H9 (cell line): ENCODE measurements around the gene MME. TPM values are rescaled to one million over a fixed set of nuclear protein-coding genes. Genes with fewer than 3 reads are reported as not detected.
"Not testable (repeated sequence)": the region's sequence is repeated elsewhere in the genome, so short reads cannot be mapped to it uniquely, and the experiment has no call there.

Experiments used
- DNase-seq: peaks from one replicate; pipeline ENCODE4 v3.0.0-alpha.2; 2017
- H2AFZ ChIP-seq: one replicate; pipeline ENCODE4 v1.6.1; 2013; ENCODE audit warnings: mild to moderate bottlenecking, low read length, control low read depth, moderate library complexity
- H2AK5ac ChIP-seq: 2 replicates; pipeline ENCODE4 v1.6.1; 2013; ENCODE audit warnings: low read length, control low read depth, mixed read lengths; ENCODE audit not compliant: insufficient read length
- H2BK120ac ChIP-seq: one replicate; pipeline ENCODE4 v1.6.1; 2013; ENCODE audit warnings: low read depth, mild to moderate bottlenecking, low read length, control low read depth, inconsistent platforms; ENCODE audit not compliant: poor library complexity, severe bottlenecking
- H2BK12ac ChIP-seq: 2 replicates; pipeline ENCODE4 v1.6.1; 2013; ENCODE audit warnings: low read length, control low read depth, mixed read lengths, low read depth; ENCODE audit not compliant: insufficient read length
- H2BK15ac ChIP-seq: 2 replicates; pipeline ENCODE4 v1.6.1; 2013; ENCODE audit warnings: low read depth, low read length, control low read depth
- H2BK20ac ChIP-seq: one replicate; pipeline ENCODE4 v1.6.1; 2013; ENCODE audit warnings: low read depth, mild to moderate bottlenecking, low read length, control low read depth, inconsistent platforms; ENCODE audit not compliant: poor library complexity, severe bottlenecking
- H2BK5ac ChIP-seq: 2 replicates; pipeline ENCODE4 v1.6.1; 2013; ENCODE audit warnings: low read length, control low read depth, mixed read lengths; ENCODE audit not compliant: insufficient read length
- H3K14ac ChIP-seq: 2 replicates; pipeline ENCODE4 v1.6.1; 2013; ENCODE audit warnings: low read length, control low read depth; ENCODE audit not compliant: insufficient read depth
- H3K18ac ChIP-seq: 2 replicates; pipeline ENCODE4 v1.6.1; 2013; ENCODE audit warnings: low read depth, mild to moderate bottlenecking, mixed read lengths, low read length, control low read depth; ENCODE audit not compliant: insufficient read length
- H3K23ac ChIP-seq: 2 replicates; pipeline ENCODE4 v1.6.1; 2013; ENCODE audit warnings: low read length, control low read depth, mixed read lengths, low read depth; ENCODE audit not compliant: insufficient read length
- H3K23me2 ChIP-seq: 2 replicates; pipeline ENCODE4 v1.6.1; 2013; ENCODE audit warnings: low read depth, mild to moderate bottlenecking, mixed read lengths, low read length, control low read depth; ENCODE audit not compliant: insufficient read length, poor library complexity, severe bottlenecking
- H3K27ac ChIP-seq: 2 replicates; pipeline ENCODE4 v1.5.1; 2013; ENCODE audit warnings: low read length, control low read depth, mixed read lengths, low read depth; ENCODE audit not compliant: insufficient read length
- H3K27me3 ChIP-seq: 2 replicates; pipeline ENCODE4 v1.6.1; 2013; ENCODE audit warnings: low read length, control low read depth, inconsistent platforms; ENCODE audit not compliant: insufficient read depth
- H3K4ac ChIP-seq: 2 replicates; pipeline ENCODE4 v1.6.1; 2013; ENCODE audit warnings: low read depth, mild to moderate bottlenecking, control low read depth, inconsistent platforms, low read length, moderate library complexity
- H3K4me1 ChIP-seq: 2 replicates; pipeline ENCODE4 v1.6.1; 2013; ENCODE audit warnings: low read length, control low read depth, inconsistent platforms; ENCODE audit not compliant: insufficient read depth
- H3K4me2 ChIP-seq: 2 replicates; pipeline ENCODE4 v1.6.1; 2013; ENCODE audit warnings: low read length, control low read depth, mixed read lengths; ENCODE audit not compliant: insufficient read length, insufficient read depth
- H3K56ac ChIP-seq: 2 replicates; pipeline ENCODE4 v1.6.1; 2013; ENCODE audit warnings: low read depth, mild to moderate bottlenecking, mixed read lengths, low read length, control low read depth; ENCODE audit not compliant: insufficient read length
- H3K79me1 ChIP-seq: 2 replicates; pipeline ENCODE4 v1.6.1; 2013; ENCODE audit warnings: low read depth, mild to moderate bottlenecking, moderate library complexity, low read length, control low read depth, inconsistent platforms; ENCODE audit not compliant: insufficient read depth, poor library complexity, severe bottlenecking
- H3K79me2 ChIP-seq: 2 replicates; pipeline ENCODE4 v1.6.1; 2013; ENCODE audit warnings: low read length, control low read depth, inconsistent platforms; ENCODE audit not compliant: insufficient read depth
- H3K9ac ChIP-seq: 2 replicates; pipeline ENCODE4 v1.6.1; 2013; ENCODE audit warnings: low read length, control low read depth, mixed read lengths; ENCODE audit not compliant: insufficient read length; ENCODE audit errors: extremely low read depth
- H3K9me3 ChIP-seq: one replicate; pipeline ENCODE4 v1.6.1; 2013; ENCODE audit warnings: low read depth, low read length, inconsistent platforms; ENCODE audit not compliant: control insufficient read depth
- H3T11ph ChIP-seq: one replicate; pipeline ENCODE4 v1.6.1; 2013; ENCODE audit warnings: mild to moderate bottlenecking, low read length, control low read depth, inconsistent platforms
- H4K20me1 ChIP-seq: one replicate; pipeline ENCODE4 v1.6.1; 2013; ENCODE audit not compliant: control insufficient read depth, insufficient read length, insufficient read depth
- H4K5ac ChIP-seq: 2 replicates; pipeline ENCODE4 v1.6.1; 2013; ENCODE audit warnings: low read depth, mild to moderate bottlenecking, mixed read lengths, low read length, control low read depth; ENCODE audit not compliant: insufficient read length
- H4K8ac ChIP-seq: replicated peaks from 2 replicates; pipeline ENCODE4 v1.6.1; 2013; ENCODE audit warnings: low read length, control low read depth, mixed read lengths, low read depth; ENCODE audit not compliant: insufficient read length
- H4K91ac ChIP-seq: 2 replicates; pipeline ENCODE4 v1.6.1; 2013; ENCODE audit warnings: low read depth, mild to moderate bottlenecking, moderate library complexity, mixed read lengths, low read length, control low read depth; ENCODE audit not compliant: insufficient read length
- H3K27ac Mint-ChIP-seq, 3 experiments: 2 replicates in 2 of 3; 3 replicates in 1 of 3; pipeline ENCODE4 v1.8.0; 2020 to 2021; ENCODE audit warnings: mixed read lengths in 3 of 3, mild to moderate bottlenecking in 1 of 3, moderate library complexity in 1 of 3
- H3K27me3 Mint-ChIP-seq: 2 replicates; pipeline ENCODE4 v1.8.0; 2021; ENCODE audit warnings: low read depth, mild to moderate bottlenecking, moderate library complexity, mixed read lengths
- H3K36me3 Mint-ChIP-seq, 3 experiments: 2 replicates in 2 of 3; 3 replicates in 1 of 3; pipeline ENCODE4 v1.8.0; 2020 to 2021; ENCODE audit warnings: low read depth in 3 of 3, mixed read lengths in 3 of 3; ENCODE audit not compliant: insufficient read depth in 1 of 3
- H3K4me1 Mint-ChIP-seq, 2 experiments: 2 replicates each; pipeline ENCODE4 v1.8.0; 2020; ENCODE audit warnings: mixed read lengths in 2 of 2
- H3K4me3 Mint-ChIP-seq, 2 experiments: 2 replicates in 1 of 2; 3 replicates in 1 of 2; pipeline ENCODE4 v1.8.0; 2020 to 2021; ENCODE audit warnings: mild to moderate bottlenecking in 2 of 2, mixed read lengths in 2 of 2, moderate library complexity in 1 of 2
- H3K9me3 Mint-ChIP-seq, 2 experiments: 2 replicates in 1 of 2; 3 replicates in 1 of 2; pipeline ENCODE4 v1.8.0; 2020; ENCODE audit warnings: mild to moderate bottlenecking in 2 of 2, mixed read lengths in 2 of 2, moderate library complexity in 1 of 2
- WGBS: extraction: QIAGEN DNeasy Blood & Tissue Kit; methylation state at CpG from one replicate; pipeline ENCODE4 v1.1.7; 2013; ENCODE audit warnings: missing lambda C conversion rate, low lambda C conversion rate, mixed read lengths; ENCODE audit not compliant: insufficient read length; ENCODE audit errors: extremely low coverage; 5-methylcytosine and 5-hydroxymethylcytosine counted together
- total RNA-seq: library from RNA; stranded (reverse); gene quantifications from 2 replicates; pipeline ENCODE4 v1.2.1, GENCODE V29; 2021
- TF ChIP-seq, protein P1 (sequence below): fragments of 200-600 bp; sonication (generic); conservative IDR thresholded peaks from 3 replicates; pipeline ENCODE4 v1.8.0; 2021; ENCODE audit warnings: antibody characterized with exemption, mild to moderate bottlenecking

MME gene
- total RNA-seq, 1 experiment from 2014 or later, result 16.4 TPM

DNA sequence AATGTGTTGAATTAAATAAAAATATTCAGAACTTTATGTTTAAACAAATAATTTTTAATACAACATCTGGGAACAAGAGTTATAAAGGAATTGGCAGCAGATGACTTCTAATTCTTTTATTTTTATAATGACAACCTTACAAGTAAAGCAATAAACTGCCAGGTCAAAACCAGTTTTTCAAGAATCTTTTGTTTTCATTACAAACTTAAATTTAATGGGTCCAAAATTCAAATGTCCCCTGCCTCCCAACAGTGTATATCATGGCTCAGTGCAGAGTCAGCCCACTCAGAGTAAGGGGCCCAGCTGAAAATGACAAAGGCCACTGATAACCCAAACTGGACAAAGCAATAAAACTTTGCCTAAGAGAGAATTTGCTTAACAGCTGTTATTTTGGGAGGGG, 131.8 kb downstream of the MME start:
- Histone ChIP-seq H2AK5ac (no peak overlapping the region), H3K23me2 (no peaks in the 10 kb centered on the region), H3K4ac (no peak overlapping the region), H3K18ac (no peak overlapping the region), H2BK120ac (no peak overlapping the region), H2BK15ac (no peak overlapping the region), H3K79me1 (no peaks in the 10 kb centered on the region), H3K4me2 (no peak overlapping the region), H3K79me2 (no peaks in the 10 kb centered on the region), H3K56ac (no peak overlapping the region), H3K27ac (no peak overlapping the region), H3K14ac (no peak overlapping the region), H4K8ac (no peak overlapping the region), H3K27me3 (no peaks in the 10 kb centered on the region), H3K23ac (no peak overlapping the region), H4K5ac (no peak overlapping the region), H3T11ph (no peak overlapping the region), H2BK5ac (no peak overlapping the region), H3K9ac (no peak overlapping the region), H2AFZ (no peak overlapping the region), H4K20me1 (no peaks in the 10 kb centered on the region), H3K4me1 (no peaks in the 10 kb centered on the region), H2BK20ac (no peak overlapping the region), H2BK12ac (no peak overlapping the region), H3K9me3 (no peaks in the 10 kb centered on the region), H4K91ac (no peak overlapping the region)
- DNase-seq, result no peak
- Mint-ChIP-seq H3K4me3 (no peak overlapping the region), H3K4me1 (no peaks in the 10 kb centered on the region; a peak in 3 of 4 replicates), H3K9me3 (peaks cover 0 to 5% of the 10 kb centered on the region in 2 experiments; a peak in 1 of 5 replicates), H3K27ac (no peak overlapping the region), H3K36me3 (no peaks in the 10 kb centered on the region), H3K27me3 (no peaks in the 10 kb centered on the region)
- TF ChIP-seq, protein P1, sequence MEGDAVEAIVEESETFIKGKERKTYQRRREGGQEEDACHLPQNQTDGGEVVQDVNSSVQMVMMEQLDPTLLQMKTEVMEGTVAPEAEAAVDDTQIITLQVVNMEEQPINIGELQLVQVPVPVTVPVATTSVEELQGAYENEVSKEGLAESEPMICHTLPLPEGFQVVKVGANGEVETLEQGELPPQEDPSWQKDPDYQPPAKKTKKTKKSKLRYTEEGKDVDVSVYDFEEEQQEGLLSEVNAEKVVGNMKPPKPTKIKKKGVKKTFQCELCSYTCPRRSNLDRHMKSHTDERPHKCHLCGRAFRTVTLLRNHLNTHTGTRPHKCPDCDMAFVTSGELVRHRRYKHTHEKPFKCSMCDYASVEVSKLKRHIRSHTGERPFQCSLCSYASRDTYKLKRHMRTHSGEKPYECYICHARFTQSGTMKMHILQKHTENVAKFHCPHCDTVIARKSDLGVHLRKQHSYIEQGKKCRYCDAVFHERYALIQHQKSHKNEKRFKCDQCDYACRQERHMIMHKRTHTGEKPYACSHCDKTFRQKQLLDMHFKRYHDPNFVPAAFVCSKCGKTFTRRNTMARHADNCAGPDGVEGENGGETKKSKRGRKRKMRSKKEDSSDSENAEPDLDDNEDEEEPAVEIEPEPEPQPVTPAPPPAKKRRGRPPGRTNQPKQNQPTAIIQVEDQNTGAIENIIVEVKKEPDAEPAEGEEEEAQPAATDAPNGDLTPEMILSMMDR, result no peak

DNA sequence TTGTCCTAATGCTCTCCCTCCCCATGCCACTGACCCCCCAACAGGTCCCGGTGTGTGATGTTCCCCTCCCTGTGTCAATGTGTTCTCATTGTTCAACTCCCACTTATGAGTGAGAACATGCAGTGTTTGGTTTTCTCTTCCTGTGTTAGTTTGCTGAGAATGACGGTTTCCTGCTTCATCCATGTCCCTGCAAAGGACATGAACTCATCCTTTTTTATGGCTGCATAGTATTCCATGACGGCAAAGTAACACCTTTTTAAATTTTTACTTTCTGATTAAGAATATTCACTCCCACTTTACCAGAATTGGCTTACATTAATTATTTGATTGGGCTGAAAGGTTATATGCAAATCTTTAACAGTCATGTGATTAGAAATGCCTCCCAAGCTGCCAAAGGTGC, 135.9 kb downstream of the MME start:
- WGBS, result no CpG with 5 or more reads among the region's 3 CpGs
- not testable (repeated sequence) for H2BK12ac ChIP-seq

More for the DNA sequence above, 135.9 kb downstream of the MME start:
- not testable (repeated sequence) for H3K27me3 ChIP-seq, H2BK120ac ChIP-seq, H2AFZ ChIP-seq, H4K20me1 ChIP-seq, H2BK20ac ChIP-seq, H3K9ac ChIP-seq, H3K4me3 Mint-ChIP-seq, H3K4me1 Mint-ChIP-seq, H3K56ac ChIP-seq, DNase-seq, H3K27me3 Mint-ChIP-seq, H3K9me3 ChIP-seq, H3K27ac ChIP-seq, H4K91ac ChIP-seq, H3K4ac ChIP-seq, H2AK5ac ChIP-seq, H3K14ac ChIP-seq, H4K8ac ChIP-seq, H3K79me2 ChIP-seq, H3T11ph ChIP-seq, H3K79me1 ChIP-seq, H3K23ac ChIP-seq, H3K4me1 ChIP-seq, H3K36me3 Mint-ChIP-seq, H4K5ac ChIP-seq, H2BK5ac ChIP-seq, H3K27ac Mint-ChIP-seq, H3K23me2 ChIP-seq, H3K9me3 Mint-ChIP-seq, H3K4me2 ChIP-seq, H3K18ac ChIP-seq, H2BK15ac ChIP-seq
